ENCODE results near the gene OSGEPL1. TPM values are rescaled to one million over a fixed set of nuclear protein-coding genes. Genes with fewer than 3 reads are reported as not detected.

OSGEPL1 gene
- total and polyA plus RNA-seq, 2 experiments from 2014 or later: 6.5 to 7.5 TPM

DNA sequence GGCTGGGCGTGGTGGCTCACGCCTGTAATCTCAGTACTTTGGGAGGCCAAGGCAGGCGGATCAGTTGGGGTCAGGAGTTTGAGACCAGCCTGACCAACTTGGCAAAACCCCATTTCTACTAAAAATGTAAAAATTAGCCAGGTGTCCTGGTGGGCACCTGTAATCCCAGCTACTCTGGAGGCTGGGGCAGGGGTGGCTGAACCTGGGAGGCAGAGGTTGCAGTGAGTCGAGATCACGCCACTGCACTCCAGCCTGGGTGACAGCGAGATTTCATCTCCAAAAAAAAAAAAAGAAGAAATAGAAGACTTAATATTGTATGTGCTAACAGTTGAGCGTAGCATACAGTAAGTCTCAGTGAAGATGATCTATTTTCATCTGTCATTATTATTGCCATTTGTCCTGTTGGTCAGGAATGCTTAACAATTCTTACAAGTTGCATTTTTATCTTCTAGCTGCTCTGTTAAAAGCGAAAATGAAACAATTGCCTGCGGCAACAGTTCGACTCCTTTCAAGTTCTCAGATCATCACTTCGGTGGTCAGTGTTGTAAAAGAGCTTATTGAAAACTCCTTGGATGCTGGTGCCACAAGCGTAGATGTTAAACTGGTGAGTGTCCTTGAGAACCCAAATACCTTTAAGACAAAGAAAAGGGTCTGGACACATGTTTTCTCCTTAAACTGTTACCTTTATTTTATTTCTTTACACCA, 28.9 kb upstream of the OSGEPL1 start:
- H3K27me3 ChIP-seq (replicated peaks; ENCODE audit: insufficient read depth): no peaks in the 10 kb centered on the region
- in situ Hi-C loops (cut with MboI): no loop called here
- no peak overlapping the region for H2AFZ ChIP-seq
- no peak overlapping the region for H3K9ac ChIP-seq
- H4K20me1 ChIP-seq (ENCODE audit: insufficient read depth): no peaks in the 10 kb centered on the region
- no peaks in the 10 kb centered on the region for H3K9me3 ChIP-seq (ENCODE audit: low read depth)
- no peaks in the 10 kb centered on the region for H3K4me1 ChIP-seq (ENCODE audit: insufficient read depth)
- TF ChIP-seq EZH2phosphoT487 (IDR thresholded peaks at IDR 0.05; ENCODE audit: insufficient read depth, low read depth) (no peak), EZH2 (IDR thresholded peaks at IDR 0.05; ENCODE audit: insufficient read depth, poor library complexity, severe bottlenecking) (no peak)
- no peak overlapping the region for H3K4me2 ChIP-seq (ENCODE audit: unreplicated experiment)
- 94 to 96% methylated on average over 12 of the region's 12 CpGs for WGBS, 2 experiments (ENCODE audit: low coverage in 1 of 2, low lambda C conversion rate in 2 of 2, missing lambda C conversion rate in 2 of 2)
- H3F3A ChIP-seq (ENCODE audit: insufficient read depth): no peaks in the 10 kb centered on the region
- peaks cover 17% of the 10 kb centered on the region for H3K36me3 ChIP-seq (ENCODE audit: low read depth)
- no peaks in the 10 kb centered on the region for H3K9me2 ChIP-seq (ENCODE audit: insufficient read depth)
- no peak overlapping the region for H3K27ac ChIP-seq
- DNase-seq: no peak
- H3K79me2 ChIP-seq (ENCODE audit: insufficient read depth): peaks cover 53% of the 10 kb centered on the region
- no peak overlapping the region for H3K4me3 ChIP-seq

DNA sequence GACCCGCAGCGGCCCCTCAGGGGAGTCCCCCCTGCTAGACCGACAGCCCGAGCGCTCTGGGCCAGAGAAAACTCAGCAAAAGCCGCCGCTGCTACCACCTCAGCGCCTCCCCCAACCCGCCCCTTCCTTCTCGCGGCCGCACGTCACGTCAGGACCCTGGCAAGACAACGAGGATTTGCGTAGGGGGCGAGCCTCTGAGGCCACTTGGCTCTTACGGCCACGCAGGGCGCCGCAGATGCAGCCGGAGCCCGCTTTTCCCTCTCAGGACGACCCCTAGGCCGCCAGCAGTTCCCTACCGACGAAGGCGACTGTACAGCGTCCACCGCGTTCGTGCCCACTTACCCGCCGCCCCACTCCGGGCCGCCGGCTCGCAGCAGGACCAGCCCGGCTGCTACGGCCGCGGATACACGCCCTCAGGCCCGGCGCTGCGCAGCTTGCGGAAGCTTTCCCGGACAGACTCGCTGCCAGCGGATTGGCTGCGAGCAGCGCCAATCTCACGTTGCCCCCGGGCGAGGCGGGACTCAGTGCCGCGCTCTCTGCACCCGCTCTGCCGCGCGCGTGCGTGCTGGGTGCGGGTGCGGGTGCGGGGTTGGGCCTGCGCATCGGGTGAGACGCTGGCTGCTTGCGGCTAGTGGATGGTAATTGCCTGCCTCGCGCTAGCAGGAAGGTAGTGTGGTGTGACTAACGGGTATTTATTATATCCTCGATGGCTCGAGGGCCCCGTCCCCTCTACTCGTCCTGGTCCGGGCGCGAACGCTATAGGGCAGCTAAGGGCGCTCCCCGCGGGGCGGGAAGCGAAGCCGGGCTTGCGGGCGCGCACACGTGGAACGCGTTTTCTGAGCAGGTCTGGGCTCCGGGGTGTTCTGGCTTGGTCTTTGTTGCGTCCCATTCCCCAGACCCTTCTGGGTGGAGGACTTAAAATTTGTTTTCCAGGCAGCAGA, 21.6 kb upstream of the OSGEPL1 start, which contains the start of the genes ORMDL1 and PMS1:
Gene ORMDL1 (minus strand): TSS at position 413 of the 941 bp plus-strand sequence. CDS start 1,744 bp downstream, outside the sequence.
Gene PMS1 (plus strand): TSS at position 524 of the 941 bp plus-strand sequence. CDS start 7,360 bp downstream, outside the sequence.
- in situ Hi-C loops (cut with MboI): no loop called here
- peaks cover 24% of the 10 kb centered on the region; the same call in 1 of the 2 replicates for H3K36me3 ChIP-seq (ENCODE audit: low read depth)
- WGBS, 2 experiments (ENCODE audit: low coverage in 1 of 2, low lambda C conversion rate in 2 of 2, missing lambda C conversion rate in 2 of 2): 1 to 2% methylated on average over 73 to 89 of the region's 96 CpGs

DNA sequence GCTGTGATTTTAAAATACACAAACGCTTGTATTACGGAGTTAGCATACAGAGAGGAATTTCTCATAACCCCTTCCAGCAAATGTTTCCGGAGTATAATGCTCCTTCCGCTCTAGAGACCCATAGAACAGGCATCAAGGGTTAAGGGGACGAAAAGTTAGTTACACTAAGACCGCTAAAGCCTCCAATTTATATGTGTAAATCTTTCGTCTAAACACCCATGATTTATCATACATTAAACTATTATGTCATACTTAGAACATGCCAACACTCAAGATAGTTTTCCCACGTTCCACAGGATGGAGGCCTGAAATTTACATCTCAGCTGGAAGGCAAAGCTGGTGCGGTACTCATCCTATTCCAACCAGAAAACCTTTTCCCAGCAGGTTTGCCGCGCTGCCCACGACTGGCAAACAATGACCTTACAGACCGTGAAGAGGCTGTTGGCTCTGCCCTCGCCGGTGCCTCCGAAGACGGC, 20.9 kb upstream of the OSGEPL1 start:
- H3K9ac ChIP-seq: peak overlapping the region; percentile 85
- no peaks in the 10 kb centered on the region for H3K9me2 ChIP-seq (ENCODE audit: insufficient read depth)
- no peaks in the 10 kb centered on the region for H3K9me3 ChIP-seq (ENCODE audit: low read depth)
- no peaks in the 10 kb centered on the region for H3K27me3 ChIP-seq (replicated peaks; ENCODE audit: insufficient read depth)
- H4K20me1 ChIP-seq (ENCODE audit: insufficient read depth): no peaks in the 10 kb centered on the region
- peaks cover 92% of the 10 kb centered on the region for H3K79me2 ChIP-seq (ENCODE audit: insufficient read depth)
- peak; percentile 68 for DNase-seq
- H3K4me2 ChIP-seq (ENCODE audit: unreplicated experiment): peak overlapping the region; percentile 95
- peak overlapping the region; percentile 91 for H2AFZ ChIP-seq
- H3K36me3 ChIP-seq (ENCODE audit: low read depth): peaks cover 26% of the 10 kb centered on the region; the same call in 1 of the 2 replicates
- TF ChIP-seq EZH2 (IDR thresholded peaks at IDR 0.05; ENCODE audit: insufficient read depth, poor library complexity, severe bottlenecking): no peak
- TF ChIP-seq EZH2phosphoT487 (IDR thresholded peaks at IDR 0.05; ENCODE audit: insufficient read depth, low read depth): no peak
- WGBS, 2 experiments (ENCODE audit: low coverage in 1 of 2, low lambda C conversion rate in 2 of 2, missing lambda C conversion rate in 2 of 2): 1% methylated on average over 15 to 17 of the region's 17 CpGs
- H3K4me3 ChIP-seq: peak overlapping the region; percentile 92
- in situ Hi-C loops (cut with MboI): no loop called here
- peak overlapping the region; percentile 75 for H3K27ac ChIP-seq
- peaks cover 29% of the 10 kb centered on the region for H3K4me1 ChIP-seq (ENCODE audit: insufficient read depth)
- peaks cover 24% of the 10 kb centered on the region for H3F3A ChIP-seq (ENCODE audit: insufficient read depth)

More for the DNA sequence above, 21.6 kb upstream of the OSGEPL1 start, which contains the start of the genes ORMDL1 and PMS1:
- H3K9me2 ChIP-seq (ENCODE audit: insufficient read depth): no peaks in the 10 kb centered on the region
- peak within 1 kb of the TSS; percentile 91 for H2AFZ ChIP-seq
- peaks cover 92% of the 10 kb centered on the region for H3K79me2 ChIP-seq (ENCODE audit: insufficient read depth)
- H3K4me3 ChIP-seq: peak within 1 kb of the TSS; percentile 92
- peak within 1 kb of the TSS; percentile 85 for H3K9ac ChIP-seq
- no peaks in the 10 kb centered on the region for H3K27me3 ChIP-seq (replicated peaks; ENCODE audit: insufficient read depth)
- H3K4me1 ChIP-seq (ENCODE audit: insufficient read depth): peaks cover 29% of the 10 kb centered on the region
- peaks cover 24% of the 10 kb centered on the region for H3F3A ChIP-seq (ENCODE audit: insufficient read depth)
- H3K27ac ChIP-seq: peak within 1 kb of the TSS; percentile 75
- H4K20me1 ChIP-seq (ENCODE audit: insufficient read depth): no peaks in the 10 kb centered on the region
- H3K4me2 ChIP-seq (ENCODE audit: unreplicated experiment): peak within 1 kb of the TSS; percentile 95
- no peak for TF ChIP-seq EZH2phosphoT487 (IDR thresholded peaks at IDR 0.05; ENCODE audit: insufficient read depth, low read depth)
- TF ChIP-seq EZH2 (IDR thresholded peaks at IDR 0.05; ENCODE audit: insufficient read depth, poor library complexity, severe bottlenecking): no peak
- peak; percentile 99 for DNase-seq
- H3K9me3 ChIP-seq (ENCODE audit: low read depth): no peaks in the 10 kb centered on the region

DNA sequence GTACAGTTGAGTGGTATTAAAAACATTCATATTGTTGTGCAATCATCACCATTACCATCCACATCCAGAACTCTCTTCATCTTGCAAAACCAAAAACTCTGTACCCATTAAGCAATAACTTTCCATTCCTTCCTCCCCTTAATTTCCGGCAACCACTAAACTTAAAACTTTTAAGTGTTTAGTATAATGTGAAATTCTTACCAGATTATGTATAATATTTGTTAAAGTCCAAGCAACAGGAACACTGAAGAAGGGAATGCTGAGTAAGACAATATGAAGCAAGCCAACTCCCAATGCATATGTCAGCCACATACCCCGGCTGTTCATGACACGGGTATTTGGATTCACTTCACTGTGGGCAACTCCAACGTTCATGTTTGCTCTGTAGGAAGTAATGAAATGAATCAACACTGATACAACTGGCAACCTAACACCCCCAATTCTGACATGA, 19.7 kb upstream of the OSGEPL1 start:
- Histone ChIP-seq H3K4me2 (ENCODE audit: unreplicated experiment) (peak overlapping the region; percentile 95), H3K9me3 (ENCODE audit: low read depth) (no peaks in the 10 kb centered on the region), H3K9me2 (ENCODE audit: insufficient read depth) (no peaks in the 10 kb centered on the region), H2AFZ (no peak overlapping the region), H3K27ac (peak overlapping the region; percentile 75), H3K79me2 (ENCODE audit: insufficient read depth) (peaks cover 92% of the 10 kb centered on the region), H3K9ac (peak overlapping the region; percentile 85), H3K27me3 (replicated peaks; ENCODE audit: insufficient read depth) (no peaks in the 10 kb centered on the region), H3K4me3 (peak overlapping the region; percentile 92), H3F3A (ENCODE audit: insufficient read depth) (peaks cover 24% of the 10 kb centered on the region), H4K20me1 (ENCODE audit: insufficient read depth) (no peaks in the 10 kb centered on the region), H3K36me3 (ENCODE audit: low read depth) (peaks cover 36% of the 10 kb centered on the region), H3K4me1 (ENCODE audit: insufficient read depth) (peaks cover 29% of the 10 kb centered on the region)
- in situ Hi-C loops (cut with MboI): no loop called here
- 60 to 62% methylated on average over 4 of the region's 4 CpGs for WGBS, 2 experiments (ENCODE audit: low coverage in 1 of 2, low lambda C conversion rate in 2 of 2, missing lambda C conversion rate in 2 of 2)
- TF ChIP-seq EZH2phosphoT487 (IDR thresholded peaks at IDR 0.05; ENCODE audit: insufficient read depth, low read depth): no peak
- no peak for TF ChIP-seq EZH2 (IDR thresholded peaks at IDR 0.05; ENCODE audit: insufficient read depth, poor library complexity, severe bottlenecking)
- peak; percentile 63 for DNase-seq
